DOHH2 (cell line): ENCODE data around the gene FNDC3B.

ENCODE experiments used
- EZH2phosphoT487 ChIP-seq: fragments of 200-600 bp; sonication (generic); IDR thresholded peaks from 2 replicates; pipeline ENCODE4 v1.6.1; 2017; ENCODE audit warnings: borderline replicate concordance, mild to moderate bottlenecking, antibody characterized with exemption, low read length, moderate library complexity, mixed read lengths
- TF ChIP-seq, protein P1 (sequence below): fragments of 200-600 bp; sonication (generic); IDR thresholded peaks from one replicate; pipeline ENCODE4 v1.5.1; 2014; ENCODE audit warnings: antibody characterized with exemption, mild to moderate bottlenecking, low read depth, low read length; ENCODE audit not compliant: poor library complexity, severe bottlenecking

- TF ChIP-seq EZH2phosphoT487: no peak
- TF ChIP-seq, protein P1, sequence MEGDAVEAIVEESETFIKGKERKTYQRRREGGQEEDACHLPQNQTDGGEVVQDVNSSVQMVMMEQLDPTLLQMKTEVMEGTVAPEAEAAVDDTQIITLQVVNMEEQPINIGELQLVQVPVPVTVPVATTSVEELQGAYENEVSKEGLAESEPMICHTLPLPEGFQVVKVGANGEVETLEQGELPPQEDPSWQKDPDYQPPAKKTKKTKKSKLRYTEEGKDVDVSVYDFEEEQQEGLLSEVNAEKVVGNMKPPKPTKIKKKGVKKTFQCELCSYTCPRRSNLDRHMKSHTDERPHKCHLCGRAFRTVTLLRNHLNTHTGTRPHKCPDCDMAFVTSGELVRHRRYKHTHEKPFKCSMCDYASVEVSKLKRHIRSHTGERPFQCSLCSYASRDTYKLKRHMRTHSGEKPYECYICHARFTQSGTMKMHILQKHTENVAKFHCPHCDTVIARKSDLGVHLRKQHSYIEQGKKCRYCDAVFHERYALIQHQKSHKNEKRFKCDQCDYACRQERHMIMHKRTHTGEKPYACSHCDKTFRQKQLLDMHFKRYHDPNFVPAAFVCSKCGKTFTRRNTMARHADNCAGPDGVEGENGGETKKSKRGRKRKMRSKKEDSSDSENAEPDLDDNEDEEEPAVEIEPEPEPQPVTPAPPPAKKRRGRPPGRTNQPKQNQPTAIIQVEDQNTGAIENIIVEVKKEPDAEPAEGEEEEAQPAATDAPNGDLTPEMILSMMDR: no peak
These were observed 281.7 kb downstream of the FNDC3B start for GRCh38 chr3:172321035-172321434.
